Ishikawa (cell line): Measurements from ENCODE around the gene DNAH8.

Experiments used
- EGR1 ChIP-seq: IDR thresholded peaks from 2 replicates; pipeline ENCODE4 v1.6.1; 2012
- FOXM1 ChIP-seq: IDR thresholded peaks from 2 replicates; pipeline ENCODE4 v1.6.1; 2012; ENCODE audit warnings: low read depth, borderline replicate concordance
- RAD21 ChIP-seq: IDR thresholded peaks from 2 replicates; pipeline ENCODE4 v1.6.1; 2012; ENCODE audit warnings: low read depth
- TCF12 ChIP-seq: IDR thresholded peaks from 2 replicates; pipeline ENCODE4 v1.6.1; 2012; ENCODE audit warnings: low read depth

The DNAH8 gene

GRCh38 chr6:39079197-39080125 lies 364.4 kb downstream of the DNAH8 start:
- TF ChIP-seq EGR1 (no peak), RAD21 (no peak), TCF12 (no peak), FOXM1 (no peak)
